A549 (cell line): ENCODE measurements around the gene SRSF4. TPM values are rescaled to one million over a fixed set of nuclear protein-coding genes. Genes with fewer than 3 reads are reported as not detected.

Experiments used
- ATAC-seq, 2 experiments: fragments of 200-7000 bp in 1 of 2; fragments of >200 bp in 1 of 2; cut with Nextera tagmentation in 1 of 2; cut with Tn5 transposase in 1 of 2; 3 replicates each; pipeline versions ENCODE4 v1.8.0 to v1.9.1; 2018 to 2020; ENCODE audit warnings: mild to moderate bottlenecking in 1 of 2, moderate library complexity in 1 of 2
- CTCF ChIA-PET: fragments of 300-600 bp; sonication (Branson Sonifier 250); formaldehyde crosslinking; extraction: SDS; loops from one replicate; lab custom pipeline; 2021; ENCODE audit warnings: antibody characterized with exemption, inconsistent platforms; lab: Yijun Ruan, JAX
- POLR2A ChIA-PET: fragments of 350-600 bp; formaldehyde crosslinking; extraction: SDS; loops from one replicate; lab custom pipeline; 2021; ENCODE audit warnings: antibody characterized with exemption, inconsistent platforms; lab: Yijun Ruan, JAX
- DNase-seq, 2 experiments: peaks; one replicate each; pipeline versions ENCODE4 v3.0.0 to v3.0.0-alpha.2; 2011 to 2016; ENCODE audit warnings: low read depth in 1 of 2, low spot score in 1 of 2
- FAIRE-seq: peaks from 2 replicates; lab custom pipeline; 2011; peaks lifted over from hg19 to GRCh38; lab: Jason Lieb, UNC
- H3K27ac ChIP-seq, 2 experiments: fragments of >200 bp; sonication (Bioruptor Twin); formaldehyde crosslinking; 3 replicates each; pipeline ENCODE4 v1.5.1; 2016 to 2017
- H3K4me1 ChIP-seq: fragments of >200 bp; sonication (Bioruptor Twin); formaldehyde crosslinking; 3 replicates; pipeline ENCODE4 v1.6.1; 2016
- H3K4me2 ChIP-seq: fragments of >200 bp; sonication (Bioruptor Twin); formaldehyde crosslinking; 3 replicates; pipeline ENCODE4 v1.6.1; 2016
- H3K4me3 ChIP-seq: fragments of >200 bp; sonication (Bioruptor Twin); formaldehyde crosslinking; 3 replicates; pipeline ENCODE4 v1.5.1; 2016
- H3K9me3 ChIP-seq: fragments of >200 bp; sonication (Bioruptor Twin); formaldehyde crosslinking; 3 replicates; pipeline ENCODE4 v1.6.1; 2016
- ATOH8 ChIP-seq: fragments of 250-450 bp; sonication (Bioruptor Pico); IDR thresholded peaks from 2 replicates; pipeline ENCODE4 v1.5.0; 2020; ENCODE audit warnings: low read depth, mild to moderate bottlenecking, moderate library complexity
- CBX2 ChIP-seq: fragments of 200-600 bp; sonication (generic); IDR thresholded peaks from 2 replicates; pipeline ENCODE4 v1.6.1; 2016; ENCODE audit warnings: low read depth, mild to moderate bottlenecking, borderline replicate concordance
- CBX8 ChIP-seq: fragments of 200-600 bp; sonication (generic); IDR thresholded peaks from 2 replicates; pipeline ENCODE4 v1.6.1; 2016
- CTCF ChIP-seq: fragments of >200 bp; sonication (Bioruptor Twin); formaldehyde crosslinking; IDR thresholded peaks from 3 replicates; pipeline ENCODE4 v1.5.1; 2016
- EHF ChIP-seq: fragments of 250-450 bp; sonication (Bioruptor Pico); IDR thresholded peaks from 2 replicates; pipeline ENCODE4 v1.5.0; 2020; ENCODE audit warnings: mild to moderate bottlenecking
- EHMT2 ChIP-seq: fragments of 200-600 bp; sonication (generic); IDR thresholded peaks from 2 replicates; pipeline ENCODE4 v1.6.1; 2016; ENCODE audit warnings: antibody characterized with exemption, low read depth, mild to moderate bottlenecking, moderate library complexity
- GATA3 ChIP-seq: IDR thresholded peaks from 2 replicates; pipeline ENCODE4 v1.6.1; 2012; ENCODE audit warnings: borderline replicate concordance
- HEYL ChIP-seq: fragments of 250-450 bp; sonication (Bioruptor Pico); IDR thresholded peaks from 2 replicates; pipeline ENCODE4 v1.8.0; 2021; ENCODE audit warnings: mild to moderate bottlenecking, moderate library complexity
- HOXB5 ChIP-seq: fragments of 250-450 bp; sonication (Bioruptor Pico); IDR thresholded peaks from 2 replicates; pipeline ENCODE4 v1.5.0; 2020; ENCODE audit warnings: mild to moderate bottlenecking, moderate library complexity
- KDM1A ChIP-seq: fragments of 200-600 bp; sonication (generic); IDR thresholded peaks from 2 replicates; pipeline ENCODE4 v1.6.1; 2016; ENCODE audit warnings: low read depth, mild to moderate bottlenecking
- KDM5A ChIP-seq: fragments of 200-600 bp; sonication (generic); IDR thresholded peaks from 2 replicates; pipeline ENCODE4 v1.6.1; 2016; ENCODE audit warnings: antibody characterized with exemption, mild to moderate bottlenecking
- MAFK ChIP-seq: fragments of 450-650 bp; IDR thresholded peaks from 2 replicates; pipeline ENCODE4 v1.6.1; 2014; ENCODE audit not compliant: partially characterized antibody
- MAZ ChIP-seq: fragments of 150-350 bp; IDR thresholded peaks from 2 replicates; pipeline ENCODE4 v1.6.1; 2014; ENCODE audit warnings: antibody characterized with exemption, low read depth, low read length, borderline replicate concordance
- MYC ChIP-seq: IDR thresholded peaks from 2 replicates; pipeline ENCODE4 v1.6.1; 2012; ENCODE audit warnings: mild to moderate bottlenecking, inconsistent platforms, low read length, improper control_type of control experiment, borderline replicate concordance
- NFE2L2 ChIP-seq: fragments of 150-350 bp; conservative IDR thresholded peaks from 2 replicates; pipeline ENCODE4 v1.6.1; 2014; ENCODE audit warnings: low read length
- NR3C1 ChIP-seq: fragments of >200 bp; sonication (Bioruptor Twin); formaldehyde crosslinking; IDR thresholded peaks from 3 replicates; pipeline ENCODE4 v1.6.1; 2017
- PHF8 ChIP-seq: fragments of 200-600 bp; sonication (generic); IDR thresholded peaks from 2 replicates; pipeline ENCODE4 v1.6.1; 2016; ENCODE audit warnings: low read depth, mild to moderate bottlenecking, antibody characterized with exemption, moderate library complexity, borderline replicate concordance
- POLR2A ChIP-seq: IDR thresholded peaks from 2 replicates; pipeline ENCODE4 v1.6.1; 2012; ENCODE audit warnings: mild to moderate bottlenecking, low read length
- RCOR1 ChIP-seq: fragments of 150-350 bp; IDR thresholded peaks from 2 replicates; pipeline ENCODE4 v1.6.1; 2014; ENCODE audit warnings: antibody characterized with exemption, low read length, low read depth
- SMC3 ChIP-seq: fragments of >200 bp; sonication (Bioruptor Twin); formaldehyde crosslinking; IDR thresholded peaks from 3 replicates; pipeline ENCODE4 v1.6.1; 2018; ENCODE audit warnings: inconsistent platforms
- SREBF2 ChIP-seq: fragments of 450-650 bp; IDR thresholded peaks from 2 replicates; pipeline ENCODE4 v1.6.1; 2014; ENCODE audit warnings: mild to moderate bottlenecking, moderate library complexity
- USF2 ChIP-seq: fragments of 450-650 bp; IDR thresholded peaks from 2 replicates; pipeline ENCODE4 v1.6.1; 2014; ENCODE audit warnings: antibody characterized with exemption
- ZC3H11A ChIP-seq: fragments of 450-650 bp; IDR thresholded peaks from 2 replicates; pipeline ENCODE4 v1.6.1; 2014; ENCODE audit warnings: antibody characterized with exemption, mild to moderate bottlenecking
- ZFP36 ChIP-seq: fragments of 450-650 bp; IDR thresholded peaks from 2 replicates; pipeline ENCODE4 v1.6.1; 2014; ENCODE audit warnings: borderline replicate concordance; ENCODE audit not compliant: partially characterized antibody
- WGBS: methylation state at CpG from one replicate; pipeline ENCODE4 v1.1.6; 2017; ENCODE audit errors: missing lambda C conversion rate; 5-methylcytosine and 5-hydroxymethylcytosine counted together
- polyA plus RNA-seq, 4 experiments: library from polyadenylated mRNA; depleted of rRNA in 3 of 4; stranded (reverse); fragments of >200 nt; fragmentation: RNase III in 1 of 4; extraction: RNeasy Plus Mini Kit Qiagen cat#74134 plus additional on column Dnase treatment in 1 of 4; gene quantifications; 2 replicates in 3 of 4; 3 replicates in 1 of 4; pipeline ENCODE4 v1.2.3, GENCODE V29; 2011 to 2017
- TF ChIP-seq, protein P1 (sequence below): IDR thresholded peaks from 2 replicates; pipeline ENCODE4 v1.6.1; 2012
- TF ChIP-seq, protein P2 (sequence below): fragments of 250-450 bp; sonication (Bioruptor Pico); IDR thresholded peaks from 2 replicates; pipeline ENCODE4 v1.5.0; 2021; ENCODE audit warnings: mild to moderate bottlenecking, moderate library complexity, borderline replicate concordance
- TF ChIP-seq, protein P3 (sequence below): IDR thresholded peaks from 2 replicates; pipeline ENCODE4 v1.6.1; 2012; ENCODE audit warnings: low read depth, borderline replicate concordance
- TF ChIP-seq, protein P4 (sequence below): IDR thresholded peaks from 2 replicates; pipeline ENCODE4 v1.6.1; 2012

SRSF4 gene
- polyA plus RNA-seq, 2 of the 4 experiments (the other 2 are of a cell fraction): 45.6 to 64.5 TPM

DNA sequence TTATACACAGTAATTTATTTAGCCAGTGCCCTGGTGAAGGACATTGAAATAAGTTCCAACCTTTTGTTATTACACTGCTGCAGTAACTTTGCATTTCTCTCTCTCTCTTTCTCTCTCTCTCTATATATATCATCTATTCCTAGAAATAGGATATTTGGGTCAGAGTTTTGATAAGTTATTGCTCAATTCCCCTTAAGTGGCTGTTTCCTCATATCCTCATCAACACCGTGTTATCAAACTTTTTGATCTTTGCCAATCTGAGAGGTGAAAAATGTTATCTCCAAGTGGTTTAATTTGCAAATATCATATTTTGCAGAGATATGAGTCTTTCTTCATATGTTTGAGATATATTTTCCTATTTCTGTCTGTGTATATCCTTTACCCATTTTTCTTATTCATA, 1.6 kb upstream of the SRSF4 start:
- ChIA-PET CTCF (interaction anchor here (1.0 to 1.3 kb wide), 2 partner anchors 16 to 19 kb away, joined by 3 to 4 read pairs; no protein-coding TSS in a partner anchor), POLR2A (no interaction called here)
- Histone ChIP-seq H3K4me3 (no peak overlapping the region), H3K4me2 (no peak overlapping the region), H3K4me1 (peaks cover 15% of the 10 kb centered on the region), H3K9me3 (no peaks in the 10 kb centered on the region), H3K27ac (no peak overlapping the region)
- FAIRE-seq (no peak), DNase-seq (no peak), ATAC-seq (no peak)
- TF ChIP-seq USF2 (no peak), HEYL (CRISPR knock-in tag) (no peak), NR3C1 (no peak), EHF (no peak), MYC (no peak), CBX8 (no peak), SREBF2 (no peak), POLR2A (no peak), PHF8 (no peak), RCOR1 (no peak), GATA3 (no peak), ZC3H11A (no peak), MAZ (no peak), KDM1A (no peak), HOXB5 (CRISPR knock-in tag) (no peak), KDM5A (no peak)
- TF ChIP-seq, protein P1, sequence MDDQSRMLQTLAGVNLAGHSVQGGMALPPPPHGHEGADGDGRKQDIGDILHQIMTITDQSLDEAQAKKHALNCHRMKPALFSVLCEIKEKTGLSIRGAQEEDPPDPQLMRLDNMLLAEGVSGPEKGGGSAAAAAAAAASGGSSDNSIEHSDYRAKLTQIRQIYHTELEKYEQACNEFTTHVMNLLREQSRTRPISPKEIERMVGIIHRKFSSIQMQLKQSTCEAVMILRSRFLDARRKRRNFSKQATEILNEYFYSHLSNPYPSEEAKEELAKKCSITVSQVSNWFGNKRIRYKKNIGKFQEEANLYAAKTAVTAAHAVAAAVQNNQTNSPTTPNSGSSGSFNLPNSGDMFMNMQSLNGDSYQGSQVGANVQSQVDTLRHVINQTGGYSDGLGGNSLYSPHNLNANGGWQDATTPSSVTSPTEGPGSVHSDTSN: no peak
- TF ChIP-seq, protein P2, sequence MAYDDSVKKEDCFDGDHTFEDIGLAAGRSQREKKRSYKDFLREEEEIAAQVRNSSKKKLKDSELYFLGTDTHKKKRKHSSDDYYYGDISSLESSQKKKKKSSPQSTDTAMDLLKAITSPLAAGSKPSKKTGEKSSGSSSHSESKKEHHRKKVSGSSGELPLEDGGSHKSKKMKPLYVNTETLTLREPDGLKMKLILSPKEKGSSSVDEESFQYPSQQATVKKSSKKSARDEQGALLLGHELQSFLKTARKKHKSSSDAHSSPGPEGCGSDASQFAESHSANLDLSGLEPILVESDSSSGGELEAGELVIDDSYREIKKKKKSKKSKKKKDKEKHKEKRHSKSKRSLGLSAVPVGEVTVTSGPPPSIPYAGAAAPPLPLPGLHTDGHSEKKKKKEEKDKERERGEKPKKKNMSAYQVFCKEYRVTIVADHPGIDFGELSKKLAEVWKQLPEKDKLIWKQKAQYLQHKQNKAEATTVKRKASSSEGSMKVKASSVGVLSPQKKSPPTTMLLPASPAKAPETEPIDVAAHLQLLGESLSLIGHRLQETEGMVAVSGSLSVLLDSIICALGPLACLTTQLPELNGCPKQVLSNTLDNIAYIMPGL (CRISPR knock-in tag): no peak
- TF ChIP-seq, protein P3, sequence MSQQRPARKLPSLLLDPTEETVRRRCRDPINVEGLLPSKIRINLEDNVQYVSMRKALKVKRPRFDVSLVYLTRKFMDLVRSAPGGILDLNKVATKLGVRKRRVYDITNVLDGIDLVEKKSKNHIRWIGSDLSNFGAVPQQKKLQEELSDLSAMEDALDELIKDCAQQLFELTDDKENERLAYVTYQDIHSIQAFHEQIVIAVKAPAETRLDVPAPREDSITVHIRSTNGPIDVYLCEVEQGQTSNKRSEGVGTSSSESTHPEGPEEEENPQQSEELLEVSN: no peak
- TF ChIP-seq, protein P4, sequence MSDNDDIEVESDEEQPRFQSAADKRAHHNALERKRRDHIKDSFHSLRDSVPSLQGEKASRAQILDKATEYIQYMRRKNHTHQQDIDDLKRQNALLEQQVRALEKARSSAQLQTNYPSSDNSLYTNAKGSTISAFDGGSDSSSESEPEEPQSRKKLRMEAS: no peak
- 90% methylated on average over 1 of the region's 1 CpG for WGBS

DNA sequence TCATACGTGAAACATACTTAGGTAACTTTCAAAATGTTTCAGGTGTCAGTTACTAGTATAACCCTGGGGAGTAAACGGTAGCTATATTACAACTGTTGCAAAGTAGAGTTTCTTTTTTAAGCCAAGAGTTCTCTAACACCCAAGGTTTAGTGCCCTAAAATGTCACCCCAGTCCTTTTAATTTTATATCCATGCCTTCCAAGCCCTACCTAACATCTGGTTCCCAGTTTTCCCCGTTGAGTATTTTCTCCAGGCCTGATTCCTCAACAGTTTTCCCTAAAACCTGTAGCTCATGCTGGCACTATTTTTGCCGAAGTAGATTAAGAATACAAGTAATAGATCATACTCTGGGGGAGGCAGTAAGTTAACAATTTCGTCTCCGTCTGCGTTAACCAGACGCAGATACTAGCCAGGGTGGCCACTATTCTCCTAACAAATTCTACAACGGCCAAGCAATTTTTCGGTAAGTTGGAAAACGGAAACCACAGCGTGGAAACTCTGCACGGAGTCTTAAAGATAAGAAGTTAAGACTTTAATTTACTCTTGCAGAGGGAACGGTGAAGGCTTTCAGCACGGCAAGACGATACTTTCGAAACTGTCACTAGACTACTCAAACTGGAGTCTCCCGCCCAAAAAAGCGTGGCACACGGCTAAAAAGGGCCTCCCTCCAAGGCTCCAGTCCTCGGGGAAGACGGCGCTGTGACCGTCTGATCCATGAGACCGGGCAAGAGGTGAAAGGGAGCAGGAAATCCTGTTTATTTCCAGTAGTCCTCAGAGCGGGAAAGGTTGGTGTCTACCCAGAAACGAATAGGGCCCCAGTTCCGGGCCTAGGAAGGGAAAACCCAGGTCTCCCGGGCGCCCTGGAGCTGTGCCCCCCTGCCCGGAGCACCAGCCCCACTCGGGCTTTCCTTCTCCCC, 945 bp downstream of the SRSF4 start:
- Histone ChIP-seq H3K4me3 (peak overlapping the region; percentile 86), H3K4me1 (peaks cover 13% of the 10 kb centered on the region), H3K9me3 (no peaks in the 10 kb centered on the region)
- DNase-seq: no peak
- ATAC-seq: peak; percentile 35 to 41; a peak in 5 of 6 replicates
- TF ChIP-seq EHMT2 (no peak), EHF (no peak), ATOH8 (CRISPR knock-in tag) (no peak), NFE2L2 (no peak), MAFK (no peak), ZFP36 (no peak), NR3C1 (no peak), SMC3 (no peak), RCOR1 (no peak), CTCF (no peak), HEYL (CRISPR knock-in tag) (no peak), CBX2 (no peak)
- TF ChIP-seq, all 56 proteins: peak for 0
- POLR2A ChIA-PET: interaction anchor here (0.7 to 1.8 kb wide), 6 partner anchors 9 to 538 kb away, joined by 3 to 8 read pairs (median 4); partner anchors contain the start of gene TMEM200B
- FAIRE-seq: no peak
- WGBS: under 1% methylated on average over 18 of the region's 32 CpGs
- H3K27ac ChIP-seq: peak overlapping the region; percentile 99 to 100
- peak overlapping the region; percentile 85 for H3K4me2 ChIP-seq
- CTCF ChIA-PET: interaction anchor here (0.8 to 3.1 kb wide), 9 partner anchors 9 to 26 kb away, joined by 3 to 17 read pairs (median 3); no protein-coding TSS in a partner anchor
